HTERT RPE-1 (cell line): ENCODE data around the gene SLC43A2.

ENCODE experiments used
- in situ Hi-C: fragments of 300-500 bp; cut with MboI; formaldehyde crosslinking; loops from 4 replicates; pipeline ENCODE4 v1.14.3; 2020; ENCODE audit warnings: low sequenced_read_pairs

The SLC43A2 gene

GRCh38 chr17:1625053-1625452 is 3.6 kb downstream of the SLC43A2 start:
- in situ Hi-C loops: no loop called here

GRCh38 chr17:1624650-1625049 is 4.0 kb downstream of the SLC43A2 start:
- in situ Hi-C loops: no loop called here

DNA sequence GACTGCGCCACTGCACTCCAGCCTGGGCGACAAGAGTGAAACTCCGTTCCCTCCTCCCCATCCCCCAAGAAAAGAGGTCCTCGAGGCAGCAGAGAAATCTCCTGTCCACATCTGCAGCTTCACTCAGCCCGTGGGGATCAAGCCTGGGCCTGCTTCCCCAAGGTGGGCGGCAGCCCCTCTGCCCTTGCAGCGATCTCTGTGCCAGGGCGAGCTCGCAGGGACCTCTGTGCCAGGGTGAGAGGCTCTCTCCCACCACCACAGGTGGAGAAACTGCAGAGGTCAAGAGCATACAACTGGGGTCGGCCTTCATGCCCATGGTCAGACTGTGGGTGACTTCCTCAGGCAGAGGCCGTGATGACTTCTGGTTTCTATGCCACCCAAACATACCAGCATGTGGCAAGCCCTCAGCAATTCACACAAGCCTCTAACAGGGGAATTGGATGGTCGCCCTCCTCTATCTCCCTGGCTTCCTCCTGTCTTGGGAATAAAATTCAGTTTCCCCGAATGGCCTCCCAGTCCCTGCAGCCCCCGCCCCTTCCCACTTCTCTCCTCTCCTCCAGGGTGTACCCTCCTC is 5.5 kb downstream of the SLC43A2 start:
- in situ Hi-C loops: no loop called here

- in situ Hi-C loops: no loop called here
These were observed 7.2 kb downstream of the SLC43A2 start for GRCh38 chr17:1621273-1621954.

DNA sequence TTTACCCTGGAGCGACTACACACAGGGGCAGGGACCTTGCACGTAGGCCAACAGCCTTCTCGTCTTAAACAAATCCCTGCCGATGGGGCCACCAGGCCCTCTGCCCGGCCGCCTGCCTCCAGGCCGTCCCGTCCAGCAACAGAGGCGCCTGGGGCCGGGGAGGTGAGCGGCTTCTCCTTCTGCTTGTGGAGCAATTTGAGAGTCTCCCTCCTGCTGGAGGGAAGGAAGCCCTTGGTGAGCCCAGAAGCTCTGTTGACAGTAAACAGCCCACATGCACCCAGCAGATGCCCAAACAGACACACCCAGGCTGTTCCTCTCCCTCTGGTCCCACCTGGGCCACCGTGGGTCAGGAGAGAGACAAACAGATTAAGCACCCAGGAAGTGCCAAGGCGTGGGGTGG is 8.1 kb downstream of the SLC43A2 start:
- in situ Hi-C loops: no loop called here

DNA sequence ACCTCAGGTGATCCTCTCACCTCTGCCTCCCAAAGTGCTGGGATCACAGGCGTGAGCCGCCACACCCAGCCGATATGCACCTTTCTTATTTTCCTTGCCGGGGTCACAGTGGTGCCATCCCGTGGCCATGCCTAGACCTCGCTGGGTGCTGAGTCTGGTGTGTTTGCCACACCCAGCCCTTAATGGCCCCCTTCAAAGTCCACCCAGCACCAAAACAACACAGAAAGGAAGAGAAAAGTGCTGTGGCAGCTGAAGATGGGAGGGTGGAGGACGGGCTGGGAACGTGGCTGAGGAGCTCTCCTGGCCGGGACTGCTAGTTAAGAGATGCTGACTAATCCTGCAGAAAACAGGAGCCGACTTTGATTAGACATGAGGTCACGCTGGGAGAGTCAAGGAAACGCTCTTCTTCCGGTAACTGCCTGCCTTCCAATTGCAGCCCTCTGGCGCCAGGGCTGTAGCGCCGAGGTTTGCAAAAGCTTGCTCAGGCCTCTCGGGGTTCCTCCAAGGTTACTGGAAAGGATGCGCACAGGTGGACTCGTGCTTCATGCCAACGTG is 10.9 kb downstream of the SLC43A2 start:
- in situ Hi-C loops: no loop called here

GRCh38 chr17:1616101-1616500 is 12.5 kb downstream of the SLC43A2 start:
- in situ Hi-C loops: no loop called here

DNA sequence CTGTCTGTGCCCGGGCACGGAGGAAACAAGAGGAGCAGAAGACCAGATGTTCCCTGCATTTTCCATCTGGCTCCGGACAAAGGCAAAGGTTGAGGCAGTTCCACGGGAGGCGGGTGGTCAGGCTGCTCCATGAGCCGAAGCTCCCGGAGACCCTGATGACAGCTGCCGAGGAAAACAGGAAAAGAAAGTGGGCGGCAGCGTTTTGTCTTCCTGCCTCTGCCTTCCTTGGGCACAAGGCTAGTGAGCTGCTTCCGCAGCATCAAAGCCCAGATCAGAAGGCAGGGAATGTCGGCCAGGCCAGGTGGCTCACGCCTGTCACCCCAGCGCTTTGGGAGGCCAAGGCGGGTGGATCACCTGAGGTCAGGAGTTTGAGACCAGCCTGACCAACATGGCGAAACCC is 16.2 kb downstream of the SLC43A2 start:
- in situ Hi-C loops: no loop called here

DNA sequence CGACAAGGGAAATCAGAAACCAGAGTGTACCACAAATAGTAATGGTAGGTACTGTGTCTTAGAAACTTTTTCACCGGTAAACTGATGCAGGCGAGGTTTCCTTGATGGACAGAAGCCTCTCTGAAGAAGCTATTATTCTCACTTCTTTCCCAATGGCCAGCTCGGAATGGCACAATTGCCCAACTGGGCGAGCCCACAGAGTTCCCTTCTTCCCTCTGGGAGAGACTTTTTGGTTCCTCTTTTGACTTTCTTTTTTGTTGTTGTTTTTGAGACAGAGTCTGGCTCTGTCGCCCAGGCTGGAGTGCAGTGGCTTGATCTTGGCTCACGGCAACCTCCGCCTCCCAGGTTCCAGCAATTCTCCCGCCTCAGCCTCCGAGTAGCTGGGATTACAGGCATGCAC is 16.9 kb downstream of the SLC43A2 start:
- in situ Hi-C loops: no loop called here

- in situ Hi-C loops: no loop called here
These were observed 20.0 kb downstream of the SLC43A2 start for GRCh38 chr17:1608676-1609075.

GRCh38 chr17:1607971-1608320 is 20.7 kb downstream of the SLC43A2 start:
- in situ Hi-C loops: no loop called here

DNA sequence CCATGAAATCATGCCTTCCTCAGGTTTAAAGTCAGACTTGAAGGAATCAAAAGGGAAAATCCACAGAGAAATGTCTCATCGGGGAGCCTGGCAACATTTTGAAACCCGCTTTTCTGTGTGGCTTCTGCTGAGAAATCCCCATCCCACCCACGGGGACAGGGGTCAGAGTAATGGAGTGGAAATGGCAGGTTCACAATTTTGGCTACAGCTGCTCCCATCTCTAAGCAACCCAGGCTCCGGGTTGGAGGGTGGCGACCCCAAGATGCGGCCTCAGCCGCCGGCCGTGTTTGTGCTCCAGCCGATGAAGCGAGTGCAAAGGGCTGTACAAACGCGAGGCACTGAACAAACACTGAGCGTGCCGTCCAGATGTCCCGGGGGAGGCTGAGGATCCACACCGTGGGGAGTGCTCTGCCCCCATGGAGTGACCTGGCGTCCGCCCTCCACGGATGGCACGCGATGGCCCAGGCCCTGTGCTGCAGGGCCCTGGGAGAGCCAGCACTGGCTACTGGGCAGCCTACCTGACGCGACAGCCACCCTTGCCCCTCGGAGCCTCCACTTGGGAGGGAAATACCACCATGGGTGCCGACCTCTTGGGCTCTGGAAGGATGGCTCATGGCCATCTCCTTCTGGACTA is 22.2 kb downstream of the SLC43A2 start:
- in situ Hi-C loops: no loop called here

- in situ Hi-C loops: no loop called here
These were observed 22.8 kb downstream of the SLC43A2 start for GRCh38 chr17:1605681-1606351.

GRCh38 chr17:1604831-1605528 is 23.7 kb downstream of the SLC43A2 start:
- in situ Hi-C loops: no loop called here

- in situ Hi-C loops: no loop called here
These were observed 27.1 kb downstream of the SLC43A2 start for GRCh38 chr17:1601571-1601970.

GRCh38 chr17:1598399-1599095 is 30.1 kb downstream of the SLC43A2 start:
- in situ Hi-C loops: no loop called here

DNA sequence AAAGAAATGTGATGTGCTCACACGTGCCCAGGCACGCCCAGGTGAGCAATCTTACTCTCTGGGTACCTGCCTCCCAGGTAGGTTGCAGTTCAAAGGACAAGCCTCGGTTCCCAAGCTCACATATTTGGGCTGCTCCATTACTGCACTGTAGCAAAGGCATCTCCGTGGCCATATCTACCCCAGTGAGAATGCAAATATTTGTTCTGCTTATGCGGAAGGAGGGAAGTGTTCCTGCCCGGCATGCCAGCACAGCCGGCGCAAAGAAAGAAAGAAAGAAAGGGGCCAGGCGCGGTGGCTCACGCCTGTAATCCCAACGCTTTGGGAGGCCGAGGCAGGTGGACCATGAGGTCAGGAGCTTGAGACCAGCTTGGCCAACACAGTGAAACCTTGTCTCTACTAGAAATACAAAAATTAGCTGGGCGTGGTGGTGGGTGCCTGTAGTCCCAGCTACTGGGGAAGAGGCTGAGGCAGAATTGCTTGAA is 30.7 kb downstream of the SLC43A2 start:
- in situ Hi-C loops: no loop called here

DNA sequence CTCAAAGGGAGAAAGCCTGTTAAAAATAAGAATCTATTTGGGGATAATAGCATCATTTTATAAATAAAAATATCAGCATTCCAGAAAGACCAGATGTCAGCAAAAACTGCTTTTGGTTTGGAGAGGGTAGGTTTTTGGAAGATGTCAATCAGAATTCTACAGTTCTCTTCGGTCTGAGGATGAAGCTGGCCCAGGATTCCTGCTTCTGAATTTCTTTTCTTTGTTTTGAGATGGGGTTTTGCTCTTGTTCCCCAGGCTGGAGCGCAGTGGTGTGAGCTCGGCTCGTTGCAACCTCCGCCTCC is 35.1 kb downstream of the SLC43A2 start:
- in situ Hi-C loops: no loop called here

GRCh38 chr17:1592751-1593629 is 35.6 kb downstream of the SLC43A2 start:
- in situ Hi-C loops: no loop called here
